ENCODE measurements around the gene ST6GALNAC6.
"Not testable (repeated sequence)": the region's sequence is repeated elsewhere in the genome, so short reads cannot be mapped to it uniquely, and the experiment has no call there.

The ST6GALNAC6 gene

DNA sequence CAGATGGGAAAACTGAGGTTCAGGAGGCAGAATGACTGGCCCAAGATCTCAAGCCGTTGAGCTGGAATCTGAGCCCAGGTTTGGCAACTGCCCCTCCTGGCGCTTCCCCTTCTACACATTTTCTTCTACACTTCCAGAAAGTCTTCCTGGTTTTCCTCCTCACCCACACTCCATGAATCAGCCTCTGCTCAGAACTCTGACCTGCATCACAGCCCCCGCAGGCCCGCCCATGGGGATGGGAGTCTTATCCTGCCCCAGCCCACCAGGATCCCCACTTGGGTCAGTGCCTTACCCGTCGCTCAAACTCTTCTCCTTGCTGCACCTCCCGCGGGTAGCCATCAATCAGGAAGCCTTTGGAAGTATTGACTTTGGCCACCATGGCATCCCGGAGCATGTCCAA is 27.9 kb downstream of the ST6GALNAC6 start:
- DNase-seq, result no peak

DNA sequence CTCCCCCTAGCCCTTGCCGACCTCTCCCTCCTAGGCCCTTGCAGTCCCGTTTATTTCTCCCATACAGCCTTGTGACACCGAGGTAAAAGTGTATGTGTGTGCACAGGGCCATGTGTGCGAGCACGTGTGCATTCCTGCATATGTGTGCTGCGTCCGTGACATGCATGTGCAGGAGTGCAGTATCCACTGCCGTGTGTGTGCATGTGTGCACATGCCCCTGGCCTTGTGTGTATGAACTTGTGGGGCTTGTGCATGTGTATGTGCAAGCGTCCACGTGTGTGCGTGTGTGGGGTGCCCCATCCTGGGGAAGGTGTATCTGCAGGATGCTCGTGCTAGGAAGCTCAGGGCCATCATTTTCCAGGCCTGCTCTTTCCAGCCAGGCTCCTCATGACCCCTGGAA is 28.5 kb downstream of the ST6GALNAC6 start:
- no peak for DNase-seq

DNA sequence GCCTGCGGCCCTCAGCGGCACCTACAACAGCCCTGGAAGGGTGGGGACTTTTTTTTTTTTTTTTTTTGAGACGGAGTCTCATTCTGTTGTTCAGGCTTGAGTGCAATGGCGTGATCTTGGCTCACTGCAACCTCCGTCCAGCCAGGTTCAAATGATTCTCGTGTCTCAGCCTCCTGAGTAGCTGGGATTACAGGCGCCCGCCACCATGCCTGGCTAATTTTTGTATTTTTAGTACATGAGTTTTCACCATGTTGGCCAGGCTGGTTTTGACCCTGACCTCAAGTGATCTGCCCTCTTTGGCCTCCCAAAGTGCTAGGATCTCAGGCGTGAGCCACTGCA is 29.3 kb downstream of the ST6GALNAC6 start:
- not testable (repeated sequence) for DNase-seq

DNA sequence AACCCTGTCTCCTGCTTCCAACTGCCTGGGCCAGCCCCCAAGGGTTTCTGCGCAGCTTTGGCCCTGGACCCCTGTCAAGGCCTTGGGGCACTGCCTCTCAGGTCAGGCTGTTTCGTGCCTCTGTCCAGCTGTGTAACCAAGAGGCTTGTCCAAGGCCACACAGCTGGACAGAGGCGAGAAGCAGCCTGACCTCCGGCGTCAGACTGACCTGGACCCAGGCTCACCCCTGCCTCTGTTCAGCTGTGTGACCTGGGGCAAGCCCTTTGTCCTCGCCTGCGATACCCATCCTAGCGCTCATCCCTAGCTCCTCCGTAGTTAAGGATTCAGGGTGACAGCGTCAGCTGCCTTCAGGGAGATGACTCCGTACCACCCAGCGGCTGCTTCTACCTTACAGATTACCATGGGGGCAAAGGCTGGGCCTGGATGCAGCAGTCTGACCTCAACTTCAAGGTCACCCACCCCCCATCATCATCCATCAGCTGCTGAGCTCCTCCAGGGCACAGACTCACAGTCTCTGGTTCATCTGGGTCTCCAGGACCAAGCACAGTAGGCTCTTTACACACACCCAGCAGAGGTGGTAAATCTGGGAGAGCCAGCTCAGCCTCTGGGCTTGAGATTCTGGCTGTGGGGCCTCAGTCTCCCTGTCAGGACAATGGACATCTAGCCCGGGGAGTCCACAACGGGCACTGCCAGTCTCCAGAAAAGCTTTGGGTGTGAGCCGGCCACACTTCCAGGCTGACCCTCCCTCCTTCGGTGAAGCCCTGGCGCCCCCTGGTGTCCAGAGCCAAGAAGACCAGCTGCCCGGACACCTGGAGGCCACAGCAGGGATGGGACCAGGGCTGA is 29.9 kb downstream of the ST6GALNAC6 start:
- peak; percentile 71 to 80 for DNase-seq

DNA sequence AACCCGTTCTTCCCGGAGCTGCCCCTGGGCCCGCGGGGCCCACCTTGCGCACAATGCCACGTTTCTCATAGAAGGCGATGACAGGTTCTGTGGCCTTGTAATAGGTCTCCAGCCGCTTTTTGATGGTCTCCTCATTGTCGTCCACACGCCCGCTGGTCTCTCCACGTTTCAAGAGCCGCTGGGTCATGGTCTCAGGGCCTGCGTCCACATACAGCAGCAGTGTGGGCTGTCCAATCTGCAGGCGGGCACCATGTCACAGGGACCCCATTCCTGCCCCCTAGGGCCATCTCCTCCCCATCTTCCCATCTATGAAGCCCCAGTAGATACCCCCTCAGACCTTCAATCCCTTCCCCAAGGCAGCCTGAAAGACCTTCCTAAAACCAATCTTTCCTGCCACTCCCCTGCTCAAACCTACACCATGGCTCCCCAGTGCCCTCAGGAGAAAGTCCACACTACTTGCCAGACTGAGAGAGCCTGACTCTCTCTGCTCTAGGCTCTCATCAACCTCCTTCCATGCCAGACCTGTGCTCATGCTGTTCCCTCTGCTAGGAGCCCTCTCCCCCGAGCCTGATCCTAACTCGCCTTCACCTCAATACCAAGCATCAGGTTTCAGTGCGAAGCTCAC is 31.0 kb downstream of the ST6GALNAC6 start:
- DNase-seq, result no peak

DNA sequence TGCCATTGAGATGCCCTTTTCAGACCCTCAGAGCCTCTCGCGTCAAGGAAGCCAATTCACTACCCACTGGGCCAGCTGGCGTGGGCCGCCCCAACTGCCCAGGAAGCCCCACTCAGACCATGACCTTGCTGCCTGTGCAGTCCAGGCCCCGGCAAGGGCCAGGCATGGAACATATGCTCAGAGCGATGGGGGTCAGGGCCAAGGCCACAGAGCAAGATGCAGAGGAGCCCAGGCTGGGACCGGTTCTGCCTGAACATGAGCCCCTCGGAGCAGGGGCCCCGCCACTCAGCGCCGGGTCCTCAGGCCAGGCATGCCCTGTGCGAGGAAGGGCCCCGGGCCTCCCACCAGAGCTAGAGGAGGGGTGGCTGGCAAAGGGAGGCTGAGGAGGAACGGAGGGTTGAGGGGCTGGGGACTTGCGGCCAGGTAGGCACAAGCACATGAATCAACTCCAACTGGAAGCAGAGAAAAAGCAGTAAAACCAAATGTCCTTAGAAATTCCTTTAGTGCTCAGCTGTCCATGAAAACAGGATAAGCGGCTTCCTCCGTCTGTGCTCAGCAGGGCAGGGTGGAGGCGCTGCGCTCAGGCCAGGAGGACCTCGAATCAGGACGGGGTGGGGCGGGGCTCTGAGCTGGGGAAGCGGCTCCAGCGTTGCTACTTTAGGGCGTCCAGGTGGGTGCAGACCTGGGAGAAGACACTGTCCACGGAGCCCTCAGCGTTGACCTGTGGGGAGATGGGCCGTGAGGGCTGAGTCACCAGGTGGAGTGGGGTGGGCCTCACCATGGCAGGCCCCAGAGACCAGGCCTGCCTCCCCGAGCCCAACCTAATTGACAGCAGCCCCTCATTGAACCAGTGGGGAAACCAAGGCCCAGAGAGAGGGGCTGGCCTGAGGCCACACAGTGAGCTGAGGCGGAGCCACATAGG is 31.8 kb downstream of the ST6GALNAC6 start:
- DNase-seq, result no peak

DNA sequence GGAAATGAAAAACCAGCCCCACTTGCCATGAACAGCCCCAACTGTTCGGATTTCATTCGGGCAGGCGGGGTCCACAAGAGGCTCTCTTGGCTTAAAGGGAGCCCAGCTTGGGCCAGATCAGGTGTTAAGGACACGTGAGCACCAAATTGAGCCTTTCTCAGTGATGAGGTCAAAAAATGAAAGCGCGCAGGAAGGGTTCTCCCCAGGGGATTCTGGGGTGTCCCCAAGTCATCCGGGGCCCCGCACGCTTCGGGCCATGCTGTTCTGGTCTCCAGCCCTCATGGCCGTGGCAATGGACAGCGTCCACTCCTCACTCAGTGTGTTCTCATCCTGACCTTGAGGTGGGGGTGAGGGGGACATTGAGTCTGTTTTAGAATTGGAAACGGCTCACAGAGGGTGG is 32.9 kb downstream of the ST6GALNAC6 start:
- DNase-seq, result no peak

DNA sequence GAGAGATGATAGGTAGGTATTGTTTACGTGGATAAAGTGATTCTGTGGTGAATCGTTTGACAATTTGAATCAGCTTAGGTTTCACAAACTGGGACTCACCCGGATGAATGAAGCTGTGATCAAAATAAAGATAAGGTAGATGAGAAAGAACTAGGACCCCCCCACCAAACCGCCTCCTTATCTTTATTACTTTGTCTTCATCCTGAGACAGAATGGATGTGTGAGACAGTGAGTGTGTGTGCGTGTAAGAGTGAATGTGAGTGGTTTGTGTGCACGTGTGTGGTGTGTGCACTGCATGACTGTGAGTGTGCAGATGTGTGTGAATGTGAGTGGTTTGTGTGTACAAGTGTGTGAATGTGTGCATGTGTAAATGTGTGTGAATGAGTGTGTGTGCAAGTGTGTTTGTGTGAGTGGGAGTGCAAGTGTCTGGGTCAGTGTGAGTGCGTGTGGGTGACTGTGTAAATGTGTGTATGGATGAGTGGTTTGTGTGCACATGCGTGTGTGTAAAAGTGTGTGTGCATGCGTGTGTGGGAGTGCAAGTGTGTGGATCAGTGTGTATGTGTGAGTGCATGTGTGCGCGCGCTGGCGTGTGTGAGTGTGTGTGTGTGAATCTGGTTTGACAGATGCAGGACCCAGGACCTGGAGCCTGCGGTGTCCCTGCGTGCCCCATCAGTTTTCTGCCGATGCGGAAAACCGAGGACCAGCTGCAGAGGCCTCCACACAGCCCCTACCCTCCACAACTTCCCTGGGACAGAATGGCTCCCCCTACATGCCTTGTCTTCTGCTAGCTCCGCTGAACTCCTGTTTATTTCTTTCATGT is 33.5 kb downstream of the ST6GALNAC6 start:
- no peak for DNase-seq

DNA sequence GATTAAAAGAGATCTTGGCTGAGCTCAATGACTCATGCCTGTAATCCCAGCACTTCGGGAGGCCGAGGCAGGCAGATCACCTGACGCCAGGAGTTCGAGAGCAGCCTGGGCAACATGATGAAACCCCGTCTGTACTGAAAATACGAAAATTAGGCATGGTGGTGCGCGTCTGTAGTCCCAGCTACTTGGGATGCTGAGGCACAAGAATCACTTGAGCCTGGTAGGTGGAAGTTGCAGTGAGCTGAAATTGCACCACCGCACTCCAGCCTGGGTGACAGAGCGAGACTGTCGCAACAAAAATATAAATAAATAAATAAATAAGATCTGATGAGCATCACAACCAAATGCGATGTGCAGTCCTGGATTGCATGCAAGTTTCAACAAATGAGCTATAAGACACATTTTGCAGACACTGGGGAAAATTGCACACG is 36.2 kb downstream of the ST6GALNAC6 start:
- DNase-seq, result no peak

DNA sequence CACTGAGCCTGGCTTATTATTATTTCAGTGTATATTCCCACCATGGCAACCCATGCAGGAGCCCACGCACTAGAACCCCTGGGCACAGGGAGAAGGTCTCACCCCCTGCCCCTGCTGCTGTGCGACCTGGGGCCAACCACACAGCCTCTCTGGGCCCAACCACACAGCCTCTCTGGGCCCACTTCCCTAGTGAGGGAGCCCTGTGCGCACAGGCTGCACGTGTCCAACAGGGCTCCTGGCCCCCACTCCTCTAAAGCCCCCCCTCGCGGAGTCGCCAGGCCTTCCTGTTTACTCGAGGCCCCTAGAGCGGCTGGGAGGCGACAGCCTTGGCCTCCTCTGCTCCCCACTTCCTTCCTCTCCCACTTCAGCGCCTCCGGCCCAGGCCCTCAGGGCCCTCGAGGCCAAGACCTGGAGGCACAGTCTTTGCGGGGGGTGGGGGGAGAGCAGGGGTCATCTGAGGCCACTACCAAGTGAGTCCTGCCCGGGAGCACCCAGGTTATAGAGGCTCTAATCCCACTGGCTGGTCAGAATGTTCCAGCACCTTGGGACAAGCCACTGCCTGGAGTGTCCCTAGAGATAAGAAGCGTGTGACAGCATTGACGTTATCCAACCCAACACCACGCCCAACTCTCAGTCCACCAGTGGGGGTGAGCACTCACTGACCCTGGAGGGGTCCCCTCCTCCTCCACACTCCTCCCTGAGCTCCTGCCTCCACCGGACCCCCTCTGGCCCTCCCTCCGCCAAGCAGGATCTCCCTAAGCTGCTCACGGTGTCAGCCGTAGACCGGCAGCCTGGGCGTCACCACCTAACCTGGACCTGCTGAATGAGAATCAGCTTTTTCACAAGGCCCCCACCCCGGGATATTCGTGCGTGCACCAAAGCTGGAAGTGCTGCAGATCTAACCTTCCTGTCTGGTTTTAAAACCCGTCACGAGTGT is 37.1 kb downstream of the ST6GALNAC6 start:
- DNase-seq, result no peak

DNA sequence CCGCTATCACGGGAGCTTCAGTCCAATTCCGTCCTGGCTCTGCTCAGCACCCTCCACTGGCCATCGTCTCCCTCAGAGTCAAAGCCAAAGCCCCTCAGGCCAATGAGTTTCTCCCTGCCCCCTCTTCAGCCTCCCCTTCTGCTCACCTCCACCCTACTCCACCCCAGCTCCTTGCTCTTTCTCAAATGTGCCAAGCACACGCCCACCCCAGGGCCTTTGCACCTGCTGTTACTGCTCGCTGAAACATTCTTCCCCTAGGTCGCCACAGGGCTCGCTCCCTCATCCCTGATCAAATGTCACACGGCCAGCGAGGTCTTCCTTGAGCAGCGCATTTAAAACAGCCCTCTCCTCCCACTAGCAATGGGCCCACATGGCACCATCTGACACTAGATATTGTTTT is 38.6 kb downstream of the ST6GALNAC6 start:
- DNase-seq, result no peak

DNA sequence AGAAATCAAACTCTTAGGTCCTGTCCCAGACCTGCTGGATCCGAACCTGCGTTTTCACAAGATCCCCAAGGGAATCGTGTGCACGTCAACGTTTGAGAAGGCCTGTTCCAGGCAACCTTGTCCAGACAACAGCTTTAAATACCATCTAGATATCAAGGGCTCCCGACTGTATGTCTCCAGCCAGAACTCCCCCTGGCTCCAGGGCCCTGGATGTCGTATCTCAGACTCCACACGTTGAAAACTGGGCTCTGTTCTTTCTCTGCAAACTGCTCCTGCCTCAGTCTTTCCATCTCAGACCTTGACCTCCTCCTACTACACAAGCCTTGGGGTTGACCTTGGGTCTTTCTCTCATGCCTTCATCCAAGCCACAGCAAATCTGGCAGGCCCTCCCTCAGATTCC is 39.1 kb downstream of the ST6GALNAC6 start:
- DNase-seq, result no peak

DNA sequence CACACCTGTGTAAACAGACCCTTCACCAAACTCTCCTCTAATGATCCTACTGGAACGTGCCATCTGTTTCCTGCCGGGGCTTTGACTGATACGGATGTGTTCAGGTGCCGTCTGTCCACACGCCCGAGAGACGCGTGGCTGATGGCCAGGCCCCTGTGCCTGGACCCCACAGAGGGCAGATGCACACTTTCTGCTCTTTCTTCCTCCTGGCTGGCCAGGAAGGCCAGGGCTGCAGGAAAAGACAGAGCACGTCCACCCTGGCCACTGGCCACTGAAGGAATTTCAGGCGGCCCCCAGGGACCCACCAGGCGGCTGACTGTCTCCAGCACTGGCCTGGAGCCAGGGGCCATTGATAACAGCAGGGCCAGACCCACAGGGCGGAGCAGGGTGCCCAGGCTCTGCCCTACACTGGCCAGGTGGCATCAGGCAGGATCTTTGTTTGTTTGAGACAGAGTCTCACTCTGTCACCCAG is 41.3 kb downstream of the ST6GALNAC6 start:
- DNase-seq, result peak; percentile 36 to 61

DNA sequence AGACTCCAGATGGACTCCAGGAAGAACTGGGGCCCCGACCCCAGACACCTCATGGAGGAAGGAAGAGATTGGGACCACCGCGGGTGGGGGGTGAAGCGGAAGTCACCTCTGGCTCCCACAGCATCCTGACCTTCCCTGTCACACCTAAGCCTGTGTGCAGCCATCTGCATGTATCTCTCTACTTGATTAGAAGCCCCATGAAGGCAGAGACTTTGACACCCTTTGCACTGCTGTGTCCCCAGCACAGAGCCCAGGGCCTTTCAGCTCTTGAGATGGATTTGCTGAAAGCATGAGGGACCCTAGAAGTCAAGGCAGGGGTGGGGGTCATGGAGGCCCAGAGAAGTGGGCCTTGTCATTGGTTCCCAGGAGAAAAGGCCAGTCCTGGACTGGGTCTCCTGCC is 42.1 kb downstream of the ST6GALNAC6 start:
- no peak for DNase-seq

DNA sequence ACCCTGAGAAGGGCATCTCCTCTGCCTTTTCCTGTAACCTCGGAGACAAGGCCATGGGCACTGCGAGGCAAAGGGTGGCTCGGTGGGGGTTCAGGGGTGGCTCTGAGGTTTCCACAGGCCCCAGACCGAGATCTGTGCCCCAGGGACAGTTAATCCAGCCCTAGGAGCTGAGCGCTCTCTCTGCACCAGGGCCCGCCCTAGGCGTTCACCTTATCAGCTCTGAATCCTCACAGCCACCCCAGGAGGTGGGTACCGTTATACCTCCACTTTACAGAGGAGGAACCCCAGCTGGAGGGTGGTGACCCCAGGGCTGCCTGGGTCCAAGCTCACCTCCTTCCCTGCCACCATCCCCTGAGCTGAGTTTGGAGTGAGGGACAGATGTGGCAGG is 42.7 kb downstream of the ST6GALNAC6 start:
- no peak for DNase-seq

DNA sequence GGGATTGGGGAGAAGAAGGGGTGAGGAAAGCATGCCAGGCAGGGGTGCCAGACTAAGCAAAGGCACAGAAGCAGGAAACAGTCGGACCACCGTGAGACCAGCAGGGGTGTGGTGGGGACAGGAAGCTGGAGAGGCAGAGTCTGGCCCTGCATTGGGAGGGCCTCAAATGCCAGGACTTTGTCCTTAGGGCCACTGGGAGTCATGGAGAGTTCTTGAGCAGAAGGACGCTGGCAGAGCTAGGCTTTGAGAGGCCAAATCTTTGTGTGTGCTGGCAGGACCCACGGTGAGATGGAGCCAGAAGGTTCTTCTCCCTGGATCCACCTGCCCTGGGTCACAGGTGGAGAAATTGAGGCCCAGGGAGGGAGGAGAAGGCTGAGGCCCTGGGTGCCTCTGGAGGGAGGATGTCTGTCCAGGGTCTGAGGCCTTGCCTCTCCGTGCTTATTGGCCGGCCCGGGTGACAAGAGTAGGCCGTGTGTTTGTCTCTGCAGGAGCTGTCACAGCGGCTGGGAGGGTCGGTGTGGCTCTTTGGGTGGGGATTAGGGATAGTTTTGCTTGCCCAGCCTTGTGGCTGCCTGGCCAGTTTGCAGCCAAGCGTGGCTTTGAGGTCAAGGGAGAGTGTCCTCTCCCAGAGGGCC is 43.2 kb downstream of the ST6GALNAC6 start:
- no peak for DNase-seq

DNA sequence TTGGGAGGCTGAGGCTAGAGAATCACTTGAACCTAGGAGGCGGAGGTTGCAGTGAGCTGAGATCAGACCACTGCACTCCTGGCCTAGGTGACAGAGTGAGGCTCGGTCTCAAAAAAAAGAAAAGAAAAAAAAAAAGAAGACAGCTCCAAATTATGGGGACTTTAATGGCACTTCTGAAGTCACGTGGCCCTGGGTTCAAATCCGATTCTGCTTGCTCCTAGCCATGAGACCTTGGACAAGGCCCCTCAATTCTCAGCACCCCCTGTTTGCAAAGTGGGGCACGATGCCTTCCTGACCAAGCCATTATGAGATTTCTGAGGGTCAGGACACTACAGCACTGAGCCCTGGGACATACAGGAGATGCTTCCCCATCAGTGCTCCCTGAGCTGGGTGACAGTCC is 43.9 kb downstream of the ST6GALNAC6 start:
- DNase-seq, result no peak

DNA sequence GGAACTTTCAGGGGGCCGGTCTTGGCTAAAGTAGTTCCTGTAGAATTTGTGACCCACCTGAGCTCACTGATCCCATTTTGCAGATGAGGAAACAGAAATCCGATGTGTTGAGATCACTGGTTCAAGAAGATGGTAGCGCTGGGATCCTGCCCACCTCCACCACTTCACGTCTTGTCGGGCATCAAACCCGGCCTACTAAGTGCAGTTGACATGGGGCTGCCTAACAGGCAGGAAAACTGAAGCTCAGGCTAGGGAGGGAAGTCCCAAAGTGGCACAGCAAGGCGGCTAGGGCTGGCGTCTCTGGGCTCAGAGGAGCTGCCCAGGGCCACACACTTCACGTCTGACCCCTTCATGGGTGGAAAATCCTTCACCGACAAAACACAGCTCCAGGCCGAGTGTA is 44.4 kb downstream of the ST6GALNAC6 start:
- DNase-seq, result no peak

DNA sequence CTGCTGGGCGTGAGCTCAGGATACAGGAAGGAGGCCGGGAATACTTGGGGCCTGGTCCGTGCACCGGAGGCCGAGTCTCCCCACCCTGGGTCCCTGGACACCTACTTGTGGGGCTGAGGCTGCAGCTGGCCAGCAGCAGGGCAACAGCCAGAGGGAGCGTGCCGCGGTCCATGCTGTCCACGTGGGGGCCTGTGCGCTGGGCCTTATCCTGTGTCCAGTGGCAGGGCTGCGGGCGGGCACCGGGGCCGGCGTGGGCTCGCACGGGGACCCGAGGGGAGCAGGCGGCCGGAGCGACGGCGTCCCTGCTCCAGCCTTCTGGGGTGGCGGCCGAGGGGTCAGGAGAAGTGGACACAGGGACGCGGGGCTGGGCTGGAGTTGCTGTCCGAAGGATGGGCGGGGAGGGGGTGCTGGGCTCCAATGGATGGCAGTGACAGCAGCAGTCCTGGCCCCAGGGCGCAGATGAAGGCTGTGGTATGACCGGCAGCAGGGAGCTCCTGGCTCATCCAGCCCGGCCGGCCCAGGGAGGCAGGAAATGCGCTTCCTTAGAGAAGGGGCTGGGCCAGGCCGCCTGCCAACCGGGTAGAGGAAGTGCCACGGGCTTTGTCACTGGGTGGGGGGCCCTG is 45.1 kb downstream of the ST6GALNAC6 start, which contains the start of gene ENG:
TSS of gene ENG (minus strand) at position 475 of the 623 bp plus-strand sequence. CDS start at position 172, 303 bp downstream.
- peak in 1 of 2 experiments; percentile 24 for DNase-seq

Measured in NCI-H2081 (cell line).